SIG-M5 treated with dmso at 0.1 percent for 504 hours (cell line): ENCODE results near the gene GPBP1L1.
"Not testable (repeated sequence)": the region's sequence is repeated elsewhere in the genome, so short reads cannot be mapped to it uniquely, and the experiment has no call there.

Experiments used
- DNase-seq: peaks from one replicate; lab custom pipeline; 2025; ENCODE audit not compliant: unreplicated experiment; lab: John Stamatoyannopoulos, UW

Gene GPBP1L1

GRCh38 chr1:45596765-45597164 lies 89.6 kb downstream of the GPBP1L1 start:
- DNase-seq, result not testable (repeated sequence)

GRCh38 chr1:45594412-45594811 lies 91.9 kb downstream of the GPBP1L1 start:
- DNase-seq, result no peak

DNA sequence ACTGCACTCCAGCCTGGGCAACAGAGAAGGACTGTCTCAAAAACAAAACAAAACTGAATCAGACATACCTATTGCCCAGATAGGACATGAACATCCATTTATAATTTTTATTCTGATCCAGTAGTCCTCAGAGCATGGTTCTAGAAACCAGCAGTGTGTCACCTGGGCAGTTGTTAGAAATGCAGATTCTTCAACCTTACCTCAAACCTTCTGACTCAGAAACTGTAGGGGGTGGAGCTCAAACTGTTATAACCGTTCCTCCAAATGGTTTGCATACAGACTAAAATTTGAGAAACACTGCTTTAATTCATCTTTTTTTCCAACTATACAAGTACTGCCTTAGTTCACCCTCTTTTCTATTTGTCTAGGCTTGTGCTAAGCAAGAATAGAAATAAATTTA lies 96.5 kb downstream of the GPBP1L1 start:
- no peak for DNase-seq

- DNase-seq, result no peak
Measured at GRCh38 chr1:45586769-45587168, 99.6 kb downstream of the GPBP1L1 start.

DNA sequence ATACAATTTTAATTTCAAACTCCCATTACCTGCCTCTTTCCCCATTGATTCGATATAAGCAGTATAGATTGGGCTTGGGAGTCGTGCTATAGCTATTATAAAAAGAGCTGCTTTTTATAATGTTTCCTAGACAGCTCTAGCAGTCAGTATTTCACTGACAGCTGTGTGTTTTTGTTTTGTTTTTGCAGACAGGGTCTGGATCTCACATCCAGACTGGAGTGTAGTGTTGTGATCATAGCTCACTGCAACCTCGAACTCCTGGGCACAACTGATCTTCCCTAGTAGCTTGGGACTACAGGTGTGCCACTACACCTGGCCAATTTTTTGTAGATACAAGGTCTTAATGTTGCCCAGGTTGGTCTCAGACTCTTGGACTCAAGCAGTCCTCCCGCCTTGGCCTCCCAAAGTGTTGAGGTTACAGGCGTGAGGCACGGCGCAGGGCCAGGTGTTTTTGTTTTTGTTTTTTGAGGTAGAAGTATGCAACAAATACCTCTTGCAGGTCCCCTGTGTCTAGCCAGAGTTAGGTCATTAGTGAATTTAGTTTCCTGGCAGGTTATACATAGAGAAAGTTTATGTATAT lies 100.7 kb downstream of the GPBP1L1 start:
- DNase-seq, result no peak

DNA sequence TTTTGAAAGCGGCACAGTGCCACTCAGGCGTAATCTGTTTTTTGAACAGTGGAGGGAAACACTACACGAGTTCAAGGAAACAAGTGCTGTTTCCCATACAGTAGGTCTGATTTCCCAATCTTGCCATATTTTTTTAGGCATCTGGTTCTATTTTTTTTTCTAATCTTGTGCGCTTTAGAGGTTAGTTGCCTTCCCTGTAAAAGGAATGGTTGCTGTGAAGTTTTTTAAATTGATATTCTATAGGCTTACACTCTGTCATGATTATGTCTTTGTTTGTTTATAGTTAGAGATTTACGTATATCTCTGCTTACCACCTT lies 101.3 kb downstream of the GPBP1L1 start:
- no peak for DNase-seq

DNA sequence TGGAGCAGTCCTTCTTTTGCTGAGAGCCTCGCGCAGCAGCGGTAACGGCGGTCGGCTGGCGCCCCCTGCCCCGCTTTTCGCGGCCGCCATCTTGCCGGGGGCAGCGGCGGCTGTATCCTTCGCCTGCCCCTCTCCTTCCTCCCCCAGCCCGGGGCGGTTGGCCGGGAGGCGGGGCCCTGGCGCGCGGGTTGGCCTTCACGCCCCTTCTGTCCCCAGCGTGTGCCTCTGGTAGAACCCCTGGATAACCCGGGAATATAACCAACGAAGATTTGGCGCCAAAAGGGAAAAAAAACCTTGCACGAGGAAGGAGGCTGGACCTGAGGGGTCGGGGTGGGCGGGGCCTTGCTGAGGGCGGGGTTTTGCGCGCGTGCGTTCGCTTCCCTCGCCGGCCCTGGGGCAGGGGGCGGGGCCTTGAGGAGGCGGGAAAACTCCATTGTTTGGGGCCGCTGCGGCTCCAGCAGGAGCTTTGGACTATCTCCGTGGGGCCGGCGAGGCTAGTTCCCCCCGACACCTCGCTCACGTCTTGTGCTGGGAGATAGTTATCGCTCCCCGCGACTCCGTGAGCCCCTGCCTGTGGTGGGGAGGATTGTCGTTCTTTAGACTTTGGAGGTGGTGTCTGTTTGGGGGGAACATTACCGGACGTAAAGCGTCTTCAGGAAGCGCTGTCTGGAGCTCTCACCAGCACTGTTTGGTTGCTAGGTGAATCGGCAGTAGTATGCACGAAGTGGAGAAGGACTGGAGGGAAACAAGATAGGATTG lies 101.8 kb downstream of the GPBP1L1 start:
- DNase-seq, result peak; percentile 76

DNA sequence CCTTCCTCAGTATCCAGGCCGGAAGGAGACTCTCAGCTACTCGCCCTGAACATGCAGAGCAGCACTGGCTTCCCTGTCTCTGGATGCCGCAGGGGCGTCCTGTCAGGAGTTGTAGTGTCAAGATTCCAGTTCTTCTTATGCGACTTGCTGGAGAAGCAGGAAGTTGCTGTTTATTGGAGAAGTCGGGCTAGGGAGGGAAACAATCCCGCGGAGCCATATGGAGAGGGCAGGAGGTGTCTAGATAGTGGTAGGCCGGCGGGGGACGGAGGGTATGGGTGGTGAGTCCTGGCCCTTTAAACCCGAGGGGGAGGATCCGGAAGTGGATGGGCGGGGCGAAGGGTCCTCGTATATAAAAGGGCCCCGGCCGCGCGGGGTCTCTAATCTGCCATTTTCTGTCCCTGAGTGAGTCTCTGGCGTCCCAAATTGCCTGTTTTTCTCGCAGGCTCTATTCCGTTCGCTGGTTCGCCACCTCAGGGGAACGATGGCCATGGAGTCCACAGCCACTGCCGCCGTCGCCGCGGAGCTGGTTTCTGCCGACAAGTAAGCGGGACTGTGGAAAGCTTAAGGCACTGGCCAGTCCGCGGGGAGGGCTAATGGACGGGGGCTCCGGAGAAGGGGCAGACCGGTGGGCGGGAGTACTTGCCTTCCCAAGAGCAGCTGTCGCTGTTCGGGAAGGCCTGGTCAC lies 102.5 kb downstream of the GPBP1L1 start, which contains the start of gene NASP:
Gene NASP, plus strand, starts transcription at position 376 of the 685 bp plus-strand sequence. Its CDS starts 106 bp downstream, at position 482.
- DNase-seq, result peak; percentile 64

- peak; percentile 97 for DNase-seq
Measured at GRCh38 chr1:45583264-45583665, 103.1 kb downstream of the GPBP1L1 start.
